Calu3 (cell line): Measurements from ENCODE around the gene CNDP2. TPM values are rescaled to one million over a fixed set of nuclear protein-coding genes. Genes with fewer than 3 reads are reported as not detected.

ENCODE experiments used
- BruUV-seq: library from RNA; stranded (reverse); fragments of 400-500 nt; replicated peaks from 2 replicates; lab custom pipeline; 2021; lab: Mats Ljungman, UMichigan
- CTCF ChIA-PET: fragments of 300-600 bp; sonication (Branson Sonifier 250); formaldehyde crosslinking; loops from one replicate; lab custom pipeline; 2022; ENCODE audit warnings: antibody characterized with exemption; lab: Charles Lee
- DNase-seq: peaks from one replicate; pipeline ENCODE4 v3.0.0; 2022
- H3K27ac Mint-ChIP-seq: one replicate; pipeline ENCODE4 v1.8.0; 2022; ENCODE audit warnings: mixed read lengths; ENCODE audit not compliant: unreplicated experiment
- H3K27me3 Mint-ChIP-seq: one replicate; pipeline ENCODE4 v1.8.0; 2022; ENCODE audit warnings: mixed read lengths; ENCODE audit not compliant: unreplicated experiment
- H3K36me3 Mint-ChIP-seq: one replicate; pipeline ENCODE4 v1.8.0; 2022; ENCODE audit warnings: mild to moderate bottlenecking, moderate library complexity, mixed read lengths; ENCODE audit not compliant: insufficient read depth, unreplicated experiment
- H3K4me1 Mint-ChIP-seq: one replicate; pipeline ENCODE4 v1.8.0; 2022; ENCODE audit warnings: mild to moderate bottlenecking, low read depth, mixed read lengths; ENCODE audit not compliant: unreplicated experiment
- H3K4me3 Mint-ChIP-seq: one replicate; pipeline ENCODE4 v1.8.0; 2022; ENCODE audit warnings: mild to moderate bottlenecking, low read depth, moderate library complexity, mixed read lengths; ENCODE audit not compliant: unreplicated experiment
- H3K9me3 Mint-ChIP-seq: one replicate; pipeline ENCODE4 v1.8.0; 2022; ENCODE audit warnings: low read depth, mixed read lengths; ENCODE audit not compliant: unreplicated experiment
- CTCF ChIP-seq: fragments of 200-600 bp; IDR thresholded peaks from one replicate; pipeline ENCODE4 v1.8.0; 2022; ENCODE audit warnings: antibody characterized with exemption; ENCODE audit not compliant: unreplicated experiment
- intact Hi-C: fragments of 100-400 bp; cut with micrococcal nuclease; formaldehyde crosslinking; loops from one replicate; pipeline ENCODE4 v1.10.0; 2022; ENCODE audit not compliant: unreplicated experiment
- total RNA-seq: library from RNA; stranded (reverse); gene quantifications from 2 replicates; pipeline ENCODE4 v1.2.3, GENCODE V29; 2022

The CNDP2 gene
- total RNA-seq, 1 experiment from 2014 or later: 279 TPM

- Mint-ChIP-seq H3K4me3 (no peak overlapping the region), H3K27me3 (no peaks in the 10 kb centered on the region), H3K4me1 (peaks cover 8% of the 10 kb centered on the region), H3K9me3 (no peaks in the 10 kb centered on the region), H3K36me3 (peaks cover 78% of the 10 kb centered on the region), H3K27ac (no peak overlapping the region)
- no peak for TF ChIP-seq CTCF
- no TSS peak for BruUV-seq
- no peak for DNase-seq
- intact Hi-C loops: no loop called here
- CTCF ChIA-PET: no interaction called here
Measured at GRCh38 chr18:74505776-74506175, 9.6 kb downstream of the CNDP2 start.

- H3K36me3 Mint-ChIP-seq: peaks cover 75% of the 10 kb centered on the region
- no peak for TF ChIP-seq CTCF
- no peak overlapping the region for H3K4me3 Mint-ChIP-seq
- H3K27ac Mint-ChIP-seq: no peak overlapping the region
- H3K4me1 Mint-ChIP-seq: peaks cover under 1% of the 10 kb centered on the region
- H3K9me3 Mint-ChIP-seq: no peaks in the 10 kb centered on the region
- intact Hi-C loops: no loop called here
- H3K27me3 Mint-ChIP-seq: no peaks in the 10 kb centered on the region
- CTCF ChIA-PET: no interaction called here
- BruUV-seq: no TSS peak
- no peak for DNase-seq
Measured at GRCh38 chr18:74506448-74507084, 10.4 kb downstream of the CNDP2 start.

- CTCF ChIA-PET: no interaction called here
- intact Hi-C loops: no loop called here
- TF ChIP-seq CTCF: no peak
- Mint-ChIP-seq H3K27me3 (no peaks in the 10 kb centered on the region), H3K4me3 (no peak overlapping the region), H3K9me3 (no peaks in the 10 kb centered on the region), H3K36me3 (peaks cover 75% of the 10 kb centered on the region), H3K4me1 (no peaks in the 10 kb centered on the region), H3K27ac (no peak overlapping the region)
- BruUV-seq: no TSS peak
- no peak for DNase-seq
Measured at GRCh38 chr18:74507097-74507881, 11.1 kb downstream of the CNDP2 start.

GRCh38 chr18:74507927-74508326, 11.8 kb downstream of the CNDP2 start:
- no peak for TF ChIP-seq CTCF
- no peaks in the 10 kb centered on the region for H3K9me3 Mint-ChIP-seq
- no peak overlapping the region for H3K4me3 Mint-ChIP-seq
- CTCF ChIA-PET: no interaction called here
- DNase-seq: no peak
- H3K27me3 Mint-ChIP-seq: no peaks in the 10 kb centered on the region
- no peak overlapping the region for H3K27ac Mint-ChIP-seq
- no peaks in the 10 kb centered on the region for H3K4me1 Mint-ChIP-seq
- BruUV-seq: no TSS peak
- H3K36me3 Mint-ChIP-seq: peaks cover 75% of the 10 kb centered on the region
- intact Hi-C loops: no loop called here
